Stimulated activated naive B cell treated with anti-CD40 and anti-IgM and Interleukin-4, amounts not matched to agents 10 μg/mL and 1 μg/mL and 100 μg/mL, for 72 hours (primary cell): Measurements from ENCODE around the gene USP30.

Source experiments
- ATAC-seq, 2 donors: fragments of 150-1000 bp; cut with Tn5 transposase; replicated peaks; 2 replicates each; pipeline ENCODE4 v1.10.0; 2021; ENCODE audit warnings: moderate library complexity in 1 of 2
- DNase-seq: peaks from one replicate; pipeline ENCODE4 v3.0.0; 2021
- H3K27ac Mint-ChIP-seq: one replicate; pipeline ENCODE4 v1.8.0; 2022; ENCODE audit warnings: mild to moderate bottlenecking, mixed read lengths
- H3K27me3 Mint-ChIP-seq, 2 donors: one replicate each; pipeline ENCODE4 v1.8.0; 2022; ENCODE audit warnings: mixed read lengths in 2 of 2
- H3K36me3 Mint-ChIP-seq, 2 donors: one replicate each; pipeline ENCODE4 v1.8.0; 2022; ENCODE audit warnings: mixed read lengths in 2 of 2, mild to moderate bottlenecking in 1 of 2
- H3K4me1 Mint-ChIP-seq, 2 donors: one replicate each; pipeline ENCODE4 v1.8.0; 2022; ENCODE audit warnings: mixed read lengths in 2 of 2, mild to moderate bottlenecking in 1 of 2
- H3K4me3 Mint-ChIP-seq, 2 donors: one replicate each; pipeline ENCODE4 v1.8.0; 2022; ENCODE audit warnings: mild to moderate bottlenecking in 2 of 2, mixed read lengths in 2 of 2, moderate library complexity in 1 of 2
- H3K9me3 Mint-ChIP-seq, 2 donors: one replicate each; pipeline ENCODE4 v1.8.0; 2022; ENCODE audit warnings: mixed read lengths in 2 of 2, mild to moderate bottlenecking in 1 of 2

USP30 gene

DNA sequence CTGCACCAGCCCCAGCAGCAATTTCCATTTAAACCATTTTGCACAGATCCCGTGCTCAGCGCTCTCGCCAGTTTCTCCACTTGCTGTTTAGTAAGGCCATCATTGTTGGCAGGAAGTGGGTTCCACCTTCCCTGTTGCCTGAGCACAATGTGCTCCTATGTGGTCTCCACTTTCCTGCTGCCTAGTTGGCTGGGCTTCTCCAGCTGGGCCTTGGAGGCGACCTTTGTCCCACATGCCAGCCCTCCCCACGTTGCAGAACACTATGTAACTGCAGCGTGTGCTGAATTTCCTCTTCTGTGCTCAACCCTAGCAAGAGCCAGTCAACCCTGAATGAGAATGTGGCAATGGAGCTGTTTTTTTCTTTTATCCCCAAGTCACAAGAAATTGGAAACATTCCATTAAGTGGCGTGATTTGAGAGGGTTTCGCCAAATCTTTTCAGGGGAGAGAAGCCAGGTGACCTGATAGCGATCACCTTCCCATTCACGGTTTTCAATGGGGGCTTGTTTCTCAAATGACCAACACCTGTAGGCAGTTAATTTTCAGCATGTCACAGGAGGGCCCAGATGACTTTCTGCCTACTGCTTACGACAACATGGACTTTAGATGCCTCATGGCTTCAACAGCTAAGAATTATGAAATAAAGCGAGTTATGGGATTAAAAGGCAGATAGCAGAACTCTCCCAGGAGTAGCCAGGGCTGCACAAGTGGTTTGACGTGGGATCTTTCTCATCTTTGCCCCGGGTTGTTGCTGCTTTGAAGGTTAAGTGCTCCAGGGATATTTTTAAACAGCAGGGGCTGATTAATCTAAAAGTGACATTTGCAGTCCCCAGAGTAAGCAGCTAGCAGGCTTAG is 63.6 kb downstream of the USP30 start, which contains the start of gene ACACB:
ACACB (plus strand) TSS at position 830 of the 853 bp plus-strand sequence. CDS start 22,819 bp downstream, outside the sequence.
- no peaks in the 10 kb centered on the region for H3K36me3 Mint-ChIP-seq
- peaks cover 3 to 8% of the 10 kb centered on the region in 2 donors for H3K4me1 Mint-ChIP-seq
- DNase-seq (no peak), ATAC-seq (no peak)
- H3K9me3 Mint-ChIP-seq: no peaks in the 10 kb centered on the region
- H3K27me3 Mint-ChIP-seq: no peaks in the 10 kb centered on the region
- H3K27ac Mint-ChIP-seq: no peak within 1 kb of the TSS
- H3K4me3 Mint-ChIP-seq: no peak within 1 kb of the TSS

DNA sequence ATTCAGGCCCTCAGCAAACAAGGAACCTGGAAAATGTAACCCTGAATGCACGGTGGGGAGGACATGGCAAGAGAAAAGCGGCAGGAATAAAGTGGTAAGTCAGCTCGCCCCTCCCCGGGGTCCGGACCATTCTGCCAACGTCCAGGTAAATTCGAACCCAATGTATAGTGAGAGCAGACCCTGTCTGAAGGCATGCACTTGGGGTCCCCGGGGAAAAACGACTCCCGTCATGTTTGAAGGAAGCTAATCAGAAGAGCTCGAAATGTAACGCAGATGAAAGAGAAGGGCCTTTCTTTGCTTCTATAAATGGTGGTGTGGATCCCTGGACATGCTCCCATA is 64.2 kb downstream of the USP30 start:
- H3K27ac Mint-ChIP-seq: no peak overlapping the region
- no peak overlapping the region for H3K4me3 Mint-ChIP-seq
- no peaks in the 10 kb centered on the region for H3K36me3 Mint-ChIP-seq
- no peaks in the 10 kb centered on the region for H3K9me3 Mint-ChIP-seq
- ATAC-seq (no peak), DNase-seq (no peak)
- H3K27me3 Mint-ChIP-seq: no peaks in the 10 kb centered on the region
- peaks cover 3% of the 10 kb centered on the region in 2 donors for H3K4me1 Mint-ChIP-seq

DNA sequence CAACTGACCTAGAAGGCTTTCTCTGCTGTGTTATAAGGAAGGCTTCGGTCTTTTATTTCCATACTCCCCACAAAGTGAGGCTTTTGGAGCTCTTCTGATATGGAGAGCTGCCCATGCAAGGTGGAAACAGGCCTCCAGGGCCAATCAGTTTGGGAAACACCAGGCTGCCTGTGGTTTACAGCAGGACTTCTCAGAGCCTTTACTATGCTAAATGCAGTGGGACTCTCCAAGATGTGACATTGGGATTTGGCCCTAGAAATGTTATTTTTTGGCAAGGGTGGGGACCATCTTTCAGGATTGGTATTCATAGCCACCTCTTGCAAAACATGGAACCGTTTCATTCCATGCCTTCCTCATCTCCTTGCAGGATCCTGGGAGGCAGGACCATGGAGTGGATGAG is 67.7 kb downstream of the USP30 start:
- Mint-ChIP-seq H3K36me3 (no peaks in the 10 kb centered on the region), H3K4me1 (peaks cover 0 to 3% of the 10 kb centered on the region in 2 donors), H3K27ac (no peak overlapping the region), H3K4me3 (no peak overlapping the region), H3K27me3 (no peaks in the 10 kb centered on the region), H3K9me3 (no peaks in the 10 kb centered on the region)
- ATAC-seq (no peak), DNase-seq (no peak)

DNA sequence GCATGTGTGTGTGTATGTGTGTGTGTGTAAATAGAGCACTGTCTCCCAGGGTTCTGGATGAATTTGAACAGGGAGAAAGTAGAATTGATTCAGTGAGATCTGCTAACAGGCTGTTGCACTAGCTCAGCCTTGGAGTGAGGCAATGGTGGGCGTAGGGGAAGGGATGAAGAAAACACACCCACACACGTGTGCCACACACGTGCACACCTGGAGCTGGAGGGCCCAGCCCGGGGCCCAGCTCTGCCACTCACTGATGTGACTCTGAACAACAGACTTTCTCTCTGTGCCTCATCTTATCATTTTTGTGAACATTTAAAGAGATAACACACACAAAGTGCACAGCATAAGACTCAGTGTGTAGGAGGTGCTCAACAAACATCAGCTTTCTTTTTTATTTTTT is 68.2 kb downstream of the USP30 start:
- ATAC-seq (no peak), DNase-seq (no peak)
- Mint-ChIP-seq H3K4me1 (peaks cover 0 to 3% of the 10 kb centered on the region in 2 donors), H3K27ac (no peak overlapping the region), H3K36me3 (no peaks in the 10 kb centered on the region), H3K4me3 (no peak overlapping the region), H3K9me3 (no peaks in the 10 kb centered on the region), H3K27me3 (no peaks in the 10 kb centered on the region)

DNA sequence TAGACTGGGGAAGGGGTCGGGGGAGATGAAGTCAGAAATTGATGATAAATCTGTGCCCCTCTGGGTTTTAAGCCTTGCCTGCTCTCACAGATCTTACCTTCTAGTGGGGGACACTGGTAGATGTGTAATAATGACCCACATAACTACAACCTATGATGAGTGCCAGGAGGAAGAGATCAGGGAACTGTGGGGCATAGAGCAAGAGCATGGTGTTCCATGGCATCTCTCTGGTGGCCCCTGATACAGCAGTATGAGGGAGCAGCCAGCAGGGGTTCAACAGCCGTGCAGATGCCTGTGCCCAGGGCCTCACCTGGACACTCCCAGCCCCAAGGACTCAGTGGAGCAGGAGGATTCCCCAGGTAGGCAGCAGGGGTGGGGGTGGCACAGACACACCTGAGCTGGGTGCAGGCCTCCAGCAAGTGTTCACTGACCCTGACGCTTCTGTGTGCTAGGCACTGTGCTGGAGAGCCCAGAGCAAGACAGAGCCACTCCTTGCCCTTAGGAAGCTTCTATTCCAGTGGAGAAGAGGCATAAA is 69.0 kb downstream of the USP30 start:
- no peak for ATAC-seq

DNA sequence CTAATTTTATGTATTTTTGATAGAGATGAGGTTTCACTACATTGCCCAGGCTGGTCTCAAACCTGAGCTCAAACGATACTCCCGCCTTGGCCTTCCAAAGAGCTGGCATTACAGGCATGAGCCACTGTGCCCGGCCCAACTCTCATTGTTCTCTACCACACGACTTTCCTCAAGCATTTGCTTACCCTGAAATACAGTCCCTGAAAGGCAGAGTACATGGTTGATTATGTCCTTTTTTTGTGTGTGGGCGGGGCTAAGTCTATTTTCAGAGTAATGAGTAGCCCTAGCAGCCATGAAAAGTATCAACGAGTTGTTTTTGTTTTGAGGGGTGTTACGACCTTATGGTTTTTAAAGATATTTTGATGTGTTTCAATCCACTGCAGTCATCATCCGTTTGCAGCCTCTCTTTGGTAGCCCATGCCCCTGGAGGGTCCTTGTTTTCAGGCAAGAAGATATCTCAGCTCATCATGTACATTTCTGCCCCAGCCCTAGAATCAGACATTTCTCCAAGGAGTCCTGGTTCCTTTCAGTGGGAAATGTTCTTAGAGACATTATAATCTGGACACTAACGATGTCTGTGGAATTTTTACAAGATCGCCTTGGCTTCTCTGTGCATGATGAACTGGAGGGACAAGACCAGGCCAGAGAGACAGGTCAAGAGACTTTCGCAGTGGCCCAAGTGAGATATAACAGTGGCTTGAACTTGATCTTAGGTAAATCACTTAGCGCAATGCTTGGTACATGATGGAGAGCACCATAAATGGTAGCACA is 72.7 kb downstream of the USP30 start:
- no peaks in the 10 kb centered on the region for H3K4me1 Mint-ChIP-seq
- no peak overlapping the region for H3K4me3 Mint-ChIP-seq
- H3K27me3 Mint-ChIP-seq: no peaks in the 10 kb centered on the region
- no peak for DNase-seq
- no peaks in the 10 kb centered on the region for H3K9me3 Mint-ChIP-seq
- no peak overlapping the region for H3K27ac Mint-ChIP-seq
- no peaks in the 10 kb centered on the region for H3K36me3 Mint-ChIP-seq
- no peak for ATAC-seq

More for the DNA sequence above, 69.0 kb downstream of the USP30 start:
- H3K27ac Mint-ChIP-seq: no peak overlapping the region
- H3K9me3 Mint-ChIP-seq: no peaks in the 10 kb centered on the region
- H3K4me3 Mint-ChIP-seq: no peak overlapping the region
- no peak for DNase-seq
- H3K4me1 Mint-ChIP-seq: no peaks in the 10 kb centered on the region
- no peaks in the 10 kb centered on the region for H3K36me3 Mint-ChIP-seq
- H3K27me3 Mint-ChIP-seq: no peaks in the 10 kb centered on the region

DNA sequence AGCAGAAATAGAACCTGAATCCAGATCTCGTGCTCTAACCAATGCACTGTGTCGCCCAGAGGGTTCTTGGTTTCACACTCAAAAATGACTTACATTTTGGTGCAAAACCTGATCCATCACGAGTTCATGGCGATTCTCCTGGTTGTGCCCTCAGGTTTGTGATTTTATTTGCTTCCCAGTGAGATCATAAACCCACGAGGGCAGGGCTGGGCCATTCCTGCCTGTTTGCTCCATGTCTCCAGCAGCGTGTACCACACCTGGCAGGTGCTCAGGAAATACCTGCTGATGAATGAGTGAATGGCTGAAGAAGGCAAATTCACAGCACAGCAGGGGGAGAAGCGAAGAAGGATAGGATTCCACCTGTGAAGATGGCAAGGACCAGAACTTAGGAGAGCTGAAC is 73.4 kb downstream of the USP30 start:
- H3K9me3 Mint-ChIP-seq: no peaks in the 10 kb centered on the region
- no peaks in the 10 kb centered on the region for H3K36me3 Mint-ChIP-seq

DNA sequence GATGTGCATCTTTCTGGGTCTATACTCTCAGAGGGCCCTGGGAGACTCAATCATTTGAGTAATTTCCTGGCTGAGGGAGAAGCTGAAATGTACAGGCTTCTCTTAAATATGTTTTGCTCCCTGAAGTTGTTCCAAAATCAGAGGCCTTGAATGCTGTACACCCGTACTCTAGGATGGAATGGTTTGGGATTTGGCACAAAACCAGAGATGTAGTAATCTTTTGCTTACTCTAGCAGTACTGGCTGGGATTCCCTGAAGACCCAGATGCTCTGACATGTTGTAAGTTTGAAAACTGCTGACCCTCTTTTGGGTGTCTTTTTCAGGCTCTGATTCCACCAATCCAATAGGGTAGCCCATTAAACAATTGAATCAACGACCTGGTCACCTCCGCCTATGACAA is 74.4 kb downstream of the USP30 start:
- no peaks in the 10 kb centered on the region for H3K4me1 Mint-ChIP-seq
- ATAC-seq (no peak), DNase-seq (no peak)
- H3K27me3 Mint-ChIP-seq: peaks cover 0 to 7% of the 10 kb centered on the region in 2 donors
- H3K9me3 Mint-ChIP-seq: no peaks in the 10 kb centered on the region
- no peaks in the 10 kb centered on the region for H3K36me3 Mint-ChIP-seq
- H3K27ac Mint-ChIP-seq: no peak overlapping the region
- no peak overlapping the region for H3K4me3 Mint-ChIP-seq

More for the DNA sequence above, 73.4 kb downstream of the USP30 start:
- H3K4me1 Mint-ChIP-seq: no peaks in the 10 kb centered on the region
- ATAC-seq (no peak), DNase-seq (no peak)
- H3K27ac Mint-ChIP-seq: no peak overlapping the region
- H3K27me3 Mint-ChIP-seq: peaks cover 0 to 4% of the 10 kb centered on the region in 2 donors
- no peak overlapping the region for H3K4me3 Mint-ChIP-seq

DNA sequence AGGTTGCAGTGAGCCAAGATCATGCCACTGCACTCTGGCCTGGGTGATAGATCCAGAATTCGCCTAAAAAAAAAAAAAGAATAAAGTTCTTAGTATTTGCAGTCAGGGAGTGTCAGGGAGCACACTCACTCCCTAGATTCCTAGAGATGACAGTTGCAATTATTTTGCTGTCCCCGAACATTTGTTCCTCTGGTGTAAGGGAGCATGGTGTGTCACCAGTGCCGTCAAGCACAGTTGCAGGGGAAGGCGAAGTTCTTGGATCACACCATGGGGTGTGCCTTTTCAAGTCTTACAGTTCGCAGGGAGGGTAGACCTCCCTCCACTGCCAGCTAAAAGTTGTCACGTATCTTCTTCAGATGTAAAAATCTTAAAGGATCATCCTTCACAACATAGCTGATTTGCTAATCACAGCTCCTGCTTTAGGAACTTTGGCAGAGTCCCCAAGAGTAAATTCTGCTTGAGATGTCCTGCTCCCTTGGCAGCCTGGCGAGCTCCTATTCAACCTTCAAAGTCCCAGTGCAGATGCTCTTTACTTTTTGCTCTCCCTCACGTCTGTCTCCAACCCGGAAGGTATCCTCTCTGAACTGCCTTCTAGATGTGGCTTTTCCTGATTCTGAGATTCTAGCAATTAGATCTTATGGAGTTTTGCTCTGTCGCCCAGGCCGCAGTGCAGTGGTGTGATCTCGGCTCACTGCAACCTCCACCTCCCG is 75.3 kb downstream of the USP30 start:
- ATAC-seq: no peak

DNA sequence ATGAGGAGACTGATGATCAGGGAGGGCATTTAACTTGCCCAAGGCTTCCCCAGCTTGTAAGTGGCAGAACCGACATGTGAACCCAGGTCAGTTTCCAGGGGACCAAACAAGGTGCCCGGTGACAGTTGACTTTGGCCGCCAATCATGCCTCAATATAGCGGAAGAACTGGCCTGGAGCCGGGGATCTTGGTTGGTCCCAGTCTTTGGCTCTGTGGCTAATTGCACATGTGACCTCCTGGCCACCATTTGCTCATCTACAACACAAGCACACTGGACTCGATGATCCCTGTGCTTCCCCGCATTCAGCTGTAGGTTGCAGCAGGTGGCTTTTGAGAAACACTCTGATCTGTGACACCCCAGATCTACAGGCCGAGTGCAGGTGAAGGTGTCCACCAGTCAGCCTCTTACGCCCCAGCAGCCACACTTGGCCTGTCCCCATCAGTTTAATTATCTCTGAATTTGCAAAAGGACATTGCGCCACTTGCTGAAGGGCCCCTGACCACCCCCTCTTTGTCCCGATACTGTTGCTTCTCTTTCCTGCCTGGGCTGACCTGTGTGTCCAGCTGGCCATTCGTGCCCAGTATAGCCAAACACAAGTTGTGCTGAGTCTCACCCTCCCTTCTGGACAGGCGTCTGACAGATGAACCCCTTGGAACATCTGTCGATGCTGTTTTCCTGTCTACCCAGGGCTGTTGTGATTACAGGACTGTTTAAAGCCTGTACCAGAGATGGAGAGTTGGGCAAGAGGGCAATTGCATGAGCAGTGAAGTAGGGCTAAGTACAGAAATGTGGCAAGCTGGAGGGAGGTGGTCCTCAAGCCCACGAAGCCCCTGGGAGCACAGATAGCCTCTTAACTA is 78.1 kb downstream of the USP30 start:
- H3K4me3 Mint-ChIP-seq: no peak overlapping the region
- H3K27me3 Mint-ChIP-seq: peaks cover 9 to 18% of the 10 kb centered on the region in 2 donors
- H3K9me3 Mint-ChIP-seq: peaks cover 0 to 3% of the 10 kb centered on the region in 2 donors
- ATAC-seq (no peak), DNase-seq (no peak)
- H3K36me3 Mint-ChIP-seq: no peaks in the 10 kb centered on the region
- no peak overlapping the region for H3K27ac Mint-ChIP-seq
- no peaks in the 10 kb centered on the region for H3K4me1 Mint-ChIP-seq

More for the DNA sequence above, 75.3 kb downstream of the USP30 start:
- no peak for DNase-seq
- peaks cover 5 to 11% of the 10 kb centered on the region in 2 donors for H3K27me3 Mint-ChIP-seq
- H3K36me3 Mint-ChIP-seq: no peaks in the 10 kb centered on the region
- no peaks in the 10 kb centered on the region for H3K4me1 Mint-ChIP-seq
- no peaks in the 10 kb centered on the region for H3K9me3 Mint-ChIP-seq
- no peak overlapping the region for H3K27ac Mint-ChIP-seq
- no peak overlapping the region for H3K4me3 Mint-ChIP-seq

DNA sequence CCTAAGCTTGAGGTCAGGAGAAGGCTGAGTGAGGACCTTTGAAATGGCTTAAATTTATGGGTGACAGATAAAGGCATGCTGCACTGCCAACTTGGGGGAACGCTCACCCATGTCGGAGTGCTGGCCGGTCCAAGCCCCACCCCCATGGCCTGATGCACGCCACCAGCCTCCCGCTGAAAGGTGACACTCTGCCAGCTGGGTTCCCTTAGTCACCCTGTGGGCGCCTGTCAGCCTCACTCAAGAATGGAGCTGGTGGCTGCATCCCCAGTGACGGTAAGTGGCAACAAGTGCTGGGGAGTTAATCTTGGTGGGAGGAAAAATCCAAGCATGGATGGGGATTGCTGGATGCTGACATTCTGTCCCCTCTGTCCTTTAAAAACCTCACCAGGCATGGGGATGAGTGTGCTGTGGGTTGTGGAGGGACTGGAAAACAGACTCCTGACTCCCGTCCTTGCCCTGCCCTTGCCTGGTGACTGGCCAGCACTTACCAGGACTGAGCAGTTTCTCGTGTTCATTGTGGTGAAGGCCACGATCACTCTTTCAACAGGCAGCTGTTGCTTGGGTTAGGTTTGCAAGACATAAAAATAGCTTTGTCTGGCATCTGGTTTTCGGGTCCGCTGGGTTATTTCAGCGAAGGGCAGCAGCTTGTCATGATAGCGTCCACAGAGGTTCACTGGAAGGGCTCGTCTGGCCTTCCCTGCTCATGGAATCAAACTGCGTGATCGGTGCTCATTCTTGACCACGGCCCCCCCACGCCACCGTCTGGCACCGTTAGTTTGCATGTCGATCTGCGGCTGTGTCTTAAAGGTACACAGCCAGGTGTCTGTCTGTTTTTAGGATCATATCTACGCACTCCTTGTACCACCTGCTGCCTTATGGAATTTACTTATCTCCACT is 79.0 kb downstream of the USP30 start:
- Mint-ChIP-seq H3K36me3 (no peaks in the 10 kb centered on the region), H3K9me3 (peaks cover 0 to 3% of the 10 kb centered on the region in 2 donors), H3K27me3 (peaks cover 9 to 18% of the 10 kb centered on the region in 2 donors), H3K4me3 (no peak overlapping the region), H3K4me1 (no peaks in the 10 kb centered on the region), H3K27ac (no peak overlapping the region)
- DNase-seq (no peak), ATAC-seq (no peak)

DNA sequence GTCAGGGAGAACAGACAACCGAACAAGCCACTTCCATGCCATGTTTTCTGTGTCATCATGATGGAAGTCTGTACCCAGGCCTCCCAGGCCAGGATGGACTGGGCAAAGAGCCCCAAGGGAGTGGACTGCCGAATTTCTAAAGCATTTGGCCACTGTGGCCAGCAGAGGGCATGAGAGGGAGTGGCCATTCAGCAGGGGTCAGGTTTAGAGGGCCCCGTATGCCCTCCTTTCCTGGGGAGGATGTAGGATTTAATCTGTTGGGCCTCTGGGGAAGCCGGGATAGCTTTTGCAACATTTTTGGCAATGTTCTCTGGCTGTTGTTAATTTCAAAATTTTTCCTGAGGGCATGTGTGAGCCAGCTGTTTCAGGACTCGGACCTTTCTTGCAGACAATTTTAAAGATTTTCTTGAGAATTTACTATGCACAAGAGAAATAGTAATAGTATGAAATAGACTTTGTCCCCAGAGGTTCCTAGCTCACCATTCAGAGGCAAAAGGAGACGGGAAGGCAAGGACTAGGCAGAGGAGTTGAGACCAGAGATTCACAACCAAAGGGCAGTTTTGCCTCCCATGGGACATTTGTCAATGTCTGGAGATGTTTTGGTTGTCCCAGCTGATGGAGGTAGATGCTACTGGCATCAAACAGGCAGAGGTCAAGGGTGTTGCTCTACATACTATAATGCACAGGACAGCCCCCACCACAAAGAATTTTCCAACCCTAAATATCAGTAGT is 82.0 kb downstream of the USP30 start:
- no peak overlapping the region for H3K27ac Mint-ChIP-seq
- ATAC-seq (no peak), DNase-seq (no peak)
- H3K27me3 Mint-ChIP-seq: peaks cover 19 to 30% of the 10 kb centered on the region in 2 donors
- no peaks in the 10 kb centered on the region for H3K36me3 Mint-ChIP-seq
- no peaks in the 10 kb centered on the region for H3K4me1 Mint-ChIP-seq
- no peak overlapping the region for H3K4me3 Mint-ChIP-seq
- H3K9me3 Mint-ChIP-seq: peaks cover 4 to 7% of the 10 kb centered on the region in 2 donors
